ENCODE results near the gene PRKD1. TPM values are rescaled to one million over a fixed set of nuclear protein-coding genes. Genes with fewer than 3 reads are reported as not detected.
A peak's percentile ranks its signal among the peaks of the same experiment; 100 is the strongest.
"Not testable (repeated sequence)": the region's sequence is repeated elsewhere in the genome, so short reads cannot be mapped to it uniquely, and the experiment has no call there.

Gene PRKD1
- total RNA-seq, 1 donor from 2014 or later = 33.7 TPM

GRCh38 chr14:29743531-29743930 lies 184.1 kb downstream of the PRKD1 start:
- peak; percentile 38 for DNase-seq (ENCODE audit: low spot score)

- DNase-seq (ENCODE audit: low spot score) = no peak
Measured at GRCh38 chr14:29741909-29742401, 185.7 kb downstream of the PRKD1 start.

- DNase-seq (ENCODE audit: low spot score) = no peak
Measured at GRCh38 chr14:29740491-29740890, 187.2 kb downstream of the PRKD1 start.

- DNase-seq (ENCODE audit: low spot score) = no peak
Measured at GRCh38 chr14:29738950-29739349, 188.7 kb downstream of the PRKD1 start.

- no peak for DNase-seq (ENCODE audit: low spot score)
Measured at GRCh38 chr14:29738056-29738455, 189.6 kb downstream of the PRKD1 start.

- no peak for DNase-seq (ENCODE audit: low spot score)
Measured at GRCh38 chr14:29735459-29735858, 192.2 kb downstream of the PRKD1 start.

GRCh38 chr14:29734732-29735131 lies 192.9 kb downstream of the PRKD1 start:
- no peak for DNase-seq (ENCODE audit: low spot score)

GRCh38 chr14:29726560-29727331 lies 200.9 kb downstream of the PRKD1 start:
- DNase-seq (ENCODE audit: low spot score) = not testable (repeated sequence)

- DNase-seq (ENCODE audit: low spot score) = peak; percentile 15
Measured at GRCh38 chr14:29724991-29725390, 202.7 kb downstream of the PRKD1 start.

- DNase-seq (ENCODE audit: low spot score) = no peak
Measured at GRCh38 chr14:29722831-29723230, 204.8 kb downstream of the PRKD1 start.

GRCh38 chr14:29721586-29721985 lies 206.1 kb downstream of the PRKD1 start:
- no peak for DNase-seq (ENCODE audit: low spot score)

GRCh38 chr14:29717901-29718300 lies 209.7 kb downstream of the PRKD1 start:
- no peak for DNase-seq (ENCODE audit: low spot score)

GRCh38 chr14:29716150-29716549 lies 211.5 kb downstream of the PRKD1 start:
- no peak for DNase-seq (ENCODE audit: low spot score)

- no peak for DNase-seq (ENCODE audit: low spot score)
Measured at GRCh38 chr14:29712601-29713000, 215.0 kb downstream of the PRKD1 start.

- no peak for DNase-seq (ENCODE audit: low spot score)
Measured at GRCh38 chr14:29710015-29710414, 217.6 kb downstream of the PRKD1 start.

- no peak for DNase-seq (ENCODE audit: low spot score)
Measured at GRCh38 chr14:29709490-29709889, 218.2 kb downstream of the PRKD1 start.

GRCh38 chr14:29706700-29707099 lies 220.9 kb downstream of the PRKD1 start:
- no peak for DNase-seq (ENCODE audit: low spot score)

- DNase-seq (ENCODE audit: low spot score) = no peak
Measured at GRCh38 chr14:29705801-29706200, 221.8 kb downstream of the PRKD1 start.

GRCh38 chr14:29689597-29689996 lies 238.1 kb downstream of the PRKD1 start:
- not testable (repeated sequence) for DNase-seq (ENCODE audit: low spot score)

- no peak for DNase-seq (ENCODE audit: low spot score)
Measured at GRCh38 chr14:29687866-29688265, 239.8 kb downstream of the PRKD1 start.

- DNase-seq (ENCODE audit: low spot score) = no peak
Measured at GRCh38 chr14:29687071-29687765, 240.4 kb downstream of the PRKD1 start.

GRCh38 chr14:29684926-29685325 lies 242.7 kb downstream of the PRKD1 start:
- no peak for DNase-seq (ENCODE audit: low spot score)

- no peak for DNase-seq (ENCODE audit: low spot score)
Measured at GRCh38 chr14:29682789-29683188, 244.9 kb downstream of the PRKD1 start.

All from umbilical cord (tissue), 2 donors.